Spinal cord (tissue), 10 donors: ENCODE measurements around the gene FBXL14. TPM values are rescaled to one million over a fixed set of nuclear protein-coding genes. Genes with fewer than 3 reads are reported as not detected.
"Not testable (repeated sequence)": the region's sequence is repeated elsewhere in the genome, so short reads cannot be mapped to it uniquely, and the experiment has no call there.

ENCODE experiments used
- DNase-seq, 6 donors: peaks; one replicate each; pipeline versions ENCODE4 v3.0.0 to v3.0.0-alpha.2; 2013 to 2015; ENCODE audit warnings: low spot score in 6 of 6, low read depth in 4 of 6
- H3K27ac ChIP-seq: one replicate; pipeline ENCODE4 v1.5.1; 2013; ENCODE audit warnings: low read depth, low read length, control low read depth
- H3K27me3 ChIP-seq: one replicate; pipeline ENCODE4 v1.6.1; 2013; ENCODE audit warnings: low read length; ENCODE audit not compliant: control insufficient read depth, insufficient read depth
- H3K36me3 ChIP-seq: one replicate; pipeline ENCODE4 v1.6.1; 2013; ENCODE audit warnings: low read length; ENCODE audit not compliant: control insufficient read depth, insufficient read depth
- H3K4me1 ChIP-seq: one replicate; pipeline ENCODE4 v1.6.1; 2013; ENCODE audit warnings: low read length; ENCODE audit not compliant: control insufficient read depth, insufficient read depth
- H3K4me3 ChIP-seq: one replicate; pipeline ENCODE4 v1.5.1; 2013; ENCODE audit warnings: low read depth, low read length, control low read depth
- H3K9me3 ChIP-seq: one replicate; pipeline ENCODE4 v1.6.1; 2013; ENCODE audit warnings: low read length; ENCODE audit not compliant: control insufficient read depth, insufficient read depth
- WGBS: methylation state at CpG from one replicate; pipeline ENCODE4 v1.1.5; 2013; ENCODE audit warnings: missing lambda C conversion rate; ENCODE audit not compliant: insufficient coverage; 5-methylcytosine and 5-hydroxymethylcytosine counted together
- polyA plus RNA-seq, 2 donors: library from polyadenylated mRNA; unstranded; fragments of 120-200 nt; gene quantifications; one replicate each; pipeline ENCODE4 v1.2.1, GENCODE V29; 2013; ENCODE audit not compliant: insufficient read length in 2 of 2
- total RNA-seq, 2 donors: library from RNA; depleted of rRNA in 1 of 2; stranded (reverse); fragments of 120-200 nt in 1 of 2; fragments of >200 nt in 1 of 2; gene quantifications; one replicate each; pipeline versions ENCODE4 v1.2.3 to v1.2.4, GENCODE V29; 2013 to 2014
- donor health status: healthy.

The FBXL14 gene
- total and polyA plus RNA-seq, 4 donors: 11.0 to 17.1 (median 15.8) TPM

- Histone ChIP-seq H3K9me3 (no peaks in the 10 kb centered on the region), H3K36me3 (peaks cover 3% of the 10 kb centered on the region), H3K4me3 (no peak overlapping the region), H3K4me1 (peaks cover 9% of the 10 kb centered on the region), H3K27me3 (no peaks in the 10 kb centered on the region), H3K27ac (no peak overlapping the region)
- 21% methylated on average over 3 of the region's 6 CpGs for WGBS
- peak in 2 of 6 donors; percentile 52 to 82 for DNase-seq
These were observed 34.7 kb downstream of the FBXL14 start for GRCh38 chr12:1559676-1560091.

- H3K27ac ChIP-seq, H3K27me3 ChIP-seq, DNase-seq, H3K9me3 ChIP-seq, H3K36me3 ChIP-seq, H3K4me1 ChIP-seq, H3K4me3 ChIP-seq: not testable (repeated sequence)
- WGBS: 98% methylated on average over 9 of the region's 15 CpGs
These were observed 36.3 kb downstream of the FBXL14 start for GRCh38 chr12:1558108-1558507.

GRCh38 chr12:1553987-1554982 lies 40.1 kb downstream of the FBXL14 start:
- Histone ChIP-seq H3K9me3 (peaks cover 1% of the 10 kb centered on the region), H3K36me3 (no peaks in the 10 kb centered on the region), H3K27ac (no peak overlapping the region), H3K4me1 (peaks cover under 1% of the 10 kb centered on the region), H3K27me3 (no peaks in the 10 kb centered on the region), H3K4me3 (no peak overlapping the region)
- DNase-seq: no peak
- WGBS: 89% methylated on average over 12 of the region's 14 CpGs

GRCh38 chr12:1553536-1553935 lies 40.8 kb downstream of the FBXL14 start:
- H3K9me3 ChIP-seq: peaks cover 1% of the 10 kb centered on the region
- no peaks in the 10 kb centered on the region for H3K36me3 ChIP-seq
- no peaks in the 10 kb centered on the region for H3K4me1 ChIP-seq
- no peak for DNase-seq
- 70% methylated on average over 14 of the region's 14 CpGs for WGBS
- H3K27me3 ChIP-seq: no peaks in the 10 kb centered on the region
- H3K27ac ChIP-seq: no peak overlapping the region
- no peak overlapping the region for H3K4me3 ChIP-seq

GRCh38 chr12:1552911-1553491 lies 41.4 kb downstream of the FBXL14 start:
- H3K27ac ChIP-seq: no peak overlapping the region
- H3K4me3 ChIP-seq: no peak overlapping the region
- H3K36me3 ChIP-seq: no peaks in the 10 kb centered on the region
- 60% methylated on average over 7 of the region's 12 CpGs for WGBS
- H3K4me1 ChIP-seq: no peaks in the 10 kb centered on the region
- no peaks in the 10 kb centered on the region for H3K27me3 ChIP-seq
- peaks cover 1% of the 10 kb centered on the region for H3K9me3 ChIP-seq
- DNase-seq: peak in 1 of 6 donors; percentile 59

- Histone ChIP-seq H3K4me1 (no peaks in the 10 kb centered on the region), H3K4me3 (no peak overlapping the region), H3K27ac (no peak overlapping the region), H3K27me3 (no peaks in the 10 kb centered on the region), H3K9me3 (peaks cover 1% of the 10 kb centered on the region), H3K36me3 (no peaks in the 10 kb centered on the region)
- 92% methylated on average over 2 of the region's 2 CpGs for WGBS
- no peak for DNase-seq
These were observed 42.2 kb downstream of the FBXL14 start for GRCh38 chr12:1552171-1552570.

- H3K27ac ChIP-seq: no peak overlapping the region
- H3K27me3 ChIP-seq: no peaks in the 10 kb centered on the region
- no peaks in the 10 kb centered on the region for H3K4me1 ChIP-seq
- no peak overlapping the region for H3K4me3 ChIP-seq
- H3K9me3 ChIP-seq: peaks cover 1% of the 10 kb centered on the region
- WGBS: 98% methylated on average over 6 of the region's 6 CpGs
- H3K36me3 ChIP-seq: no peaks in the 10 kb centered on the region
- DNase-seq: no peak
These were observed 42.9 kb downstream of the FBXL14 start for GRCh38 chr12:1551496-1551895.

- DNase-seq: no peak
- peaks cover 2% of the 10 kb centered on the region for H3K36me3 ChIP-seq
- no peaks in the 10 kb centered on the region for H3K4me1 ChIP-seq
- peaks cover 1% of the 10 kb centered on the region for H3K9me3 ChIP-seq
- H3K27me3 ChIP-seq: no peaks in the 10 kb centered on the region
- no peak overlapping the region for H3K27ac ChIP-seq
- WGBS: 85% methylated on average over 19 of the region's 19 CpGs
- H3K4me3 ChIP-seq: no peak overlapping the region
These were observed 47.3 kb downstream of the FBXL14 start for GRCh38 chr12:1546931-1547640.

- no peaks in the 10 kb centered on the region for H3K4me1 ChIP-seq
- no peak overlapping the region for H3K27ac ChIP-seq
- DNase-seq: peak in 1 of 6 donors; percentile 42
- peaks cover 2% of the 10 kb centered on the region for H3K36me3 ChIP-seq
- no peak overlapping the region for H3K4me3 ChIP-seq
- no peaks in the 10 kb centered on the region for H3K27me3 ChIP-seq
- no CpG with 5 or more reads among the region's 7 CpGs for WGBS
- H3K9me3 ChIP-seq: no peaks in the 10 kb centered on the region
These were observed 49.2 kb downstream of the FBXL14 start for GRCh38 chr12:1544996-1545700.
